ENCODE data around the gene GFAP. TPM values are rescaled to one million over a fixed set of nuclear protein-coding genes. Genes with fewer than 3 reads are reported as not detected.

GFAP gene
- total RNA-seq, 1 experiment from 2014 or later = 1.2 TPM

DNA sequence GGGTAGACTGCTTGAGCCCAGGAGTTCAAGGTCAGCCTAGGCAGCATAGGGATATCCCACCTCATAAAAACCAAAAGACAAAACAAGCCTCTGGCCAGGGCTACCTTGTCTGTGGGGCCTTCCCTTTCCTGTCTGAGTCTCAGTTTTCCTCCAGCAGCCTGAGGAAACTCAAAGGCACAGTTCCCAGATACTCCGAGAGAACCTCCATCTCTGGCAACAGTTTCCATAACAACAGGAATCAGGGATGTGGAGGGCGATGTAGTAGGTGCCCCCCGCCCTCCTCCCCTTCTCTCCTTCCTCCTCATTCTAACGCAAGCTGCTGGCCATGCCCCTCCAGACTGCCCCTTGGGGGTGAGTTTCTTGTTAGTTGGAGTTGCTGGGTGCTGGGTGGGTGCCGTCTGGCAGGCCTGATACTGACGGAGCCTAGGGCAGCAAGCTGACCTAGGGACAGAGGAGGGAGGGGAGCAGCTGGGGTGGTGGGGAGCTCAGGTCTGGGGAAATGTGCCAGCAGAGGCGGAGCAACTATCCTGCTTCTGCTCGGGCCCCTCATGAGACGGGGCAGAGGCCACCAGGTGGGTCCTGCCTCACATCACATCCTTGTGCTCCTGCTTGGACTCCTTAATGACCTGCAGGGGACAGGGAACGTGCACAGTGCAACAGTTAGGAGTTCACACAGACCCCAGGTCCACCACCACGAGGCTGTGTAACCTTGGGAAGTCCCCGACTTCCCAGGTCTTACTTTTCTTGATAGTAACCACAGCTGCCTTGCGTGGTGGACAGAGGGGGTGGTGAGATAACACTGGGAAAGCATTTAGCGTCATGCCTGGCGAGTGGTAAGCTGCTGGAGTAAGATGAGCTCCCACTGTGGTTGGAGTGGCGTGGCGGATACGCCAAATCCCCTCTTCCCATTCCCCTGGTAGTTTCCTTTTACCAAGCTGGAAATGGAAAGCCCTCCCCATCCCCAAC lies 8.3 kb downstream of the GFAP start:
- Histone ChIP-seq H4K8ac (replicated peaks; ENCODE audit: insufficient read length, low read depth, low read length) (no peak overlapping the region), H3K4me1 (ENCODE audit: insufficient read depth, low read length) (peaks cover 2% of the 10 kb centered on the region; the same call in 1 of the 2 replicates), H3K4ac (ENCODE audit: low read depth, low read length) (no peak overlapping the region), H3K9me3 (ENCODE audit: control insufficient read depth, low read depth, low read length) (no peaks in the 10 kb centered on the region), H3K27me3 (ENCODE audit: insufficient read depth, low read length) (peaks cover 2% of the 10 kb centered on the region; the same call in 1 of the 2 replicates), H4K91ac (ENCODE audit: insufficient read length, low read depth, low read length) (no peak overlapping the region), H3K9ac (ENCODE audit: extremely low read depth, insufficient read length, low read length) (no peak overlapping the region), H2BK120ac (ENCODE audit: low read depth, low read length, poor library complexity, severe bottlenecking) (no peak overlapping the region), H3K18ac (ENCODE audit: insufficient read length, low read depth, low read length) (no peak overlapping the region), H4K5ac (ENCODE audit: insufficient read length, low read depth, low read length) (no peak overlapping the region), H3K27ac (ENCODE audit: insufficient read length, low read depth, low read length) (no peak overlapping the region), H2AFZ (ENCODE audit: low read length) (no peak overlapping the region), H3K14ac (ENCODE audit: insufficient read depth, low read length) (no peak overlapping the region; the same call in 1 of the 2 replicates), H2AK5ac (ENCODE audit: insufficient read length, low read length) (no peak overlapping the region), H3K23ac (ENCODE audit: insufficient read length, low read depth, low read length) (no peak overlapping the region), H3K79me1 (ENCODE audit: insufficient read depth, low read depth, low read length, poor library complexity, severe bottlenecking) (no peaks in the 10 kb centered on the region), H2BK12ac (ENCODE audit: insufficient read length, low read depth, low read length) (no peak overlapping the region), H3K23me2 (ENCODE audit: insufficient read length, low read depth, low read length, poor library complexity, severe bottlenecking) (peaks cover 6% of the 10 kb centered on the region), H3K79me2 (ENCODE audit: insufficient read depth, low read length) (no peaks in the 10 kb centered on the region), H4K20me1 (ENCODE audit: control insufficient read depth, insufficient read depth, insufficient read length) (no peaks in the 10 kb centered on the region), H2BK15ac (ENCODE audit: low read depth, low read length) (no peak overlapping the region), H3K4me2 (ENCODE audit: insufficient read depth, insufficient read length, low read length) (no peak overlapping the region), H3K56ac (ENCODE audit: insufficient read length, low read depth, low read length) (no peak overlapping the region), H2BK20ac (ENCODE audit: low read depth, low read length, poor library complexity, severe bottlenecking) (no peak overlapping the region), H3T11ph (ENCODE audit: low read length) (no peak overlapping the region), H2BK5ac (ENCODE audit: insufficient read length, low read length) (no peak overlapping the region)
- Mint-ChIP-seq H3K27ac (no peak overlapping the region; a peak in 1 of 7 replicates), H3K27me3 (ENCODE audit: low read depth) (peaks cover 25% of the 10 kb centered on the region), H3K4me1 (peaks cover 14 to 22% of the 10 kb centered on the region in 2 experiments), H3K9me3 (no peaks in the 10 kb centered on the region), H3K36me3 (ENCODE audit: insufficient read depth in 1 of 3, low read depth in 3 of 3) (no peaks in the 10 kb centered on the region), H3K4me3 (no peak overlapping the region)
- no CpG with 5 or more reads among the region's 18 CpGs for WGBS (ENCODE audit: extremely low coverage, insufficient read length, low lambda C conversion rate)
- peak; percentile 33 for DNase-seq
- TF ChIP-seq, protein P1, sequence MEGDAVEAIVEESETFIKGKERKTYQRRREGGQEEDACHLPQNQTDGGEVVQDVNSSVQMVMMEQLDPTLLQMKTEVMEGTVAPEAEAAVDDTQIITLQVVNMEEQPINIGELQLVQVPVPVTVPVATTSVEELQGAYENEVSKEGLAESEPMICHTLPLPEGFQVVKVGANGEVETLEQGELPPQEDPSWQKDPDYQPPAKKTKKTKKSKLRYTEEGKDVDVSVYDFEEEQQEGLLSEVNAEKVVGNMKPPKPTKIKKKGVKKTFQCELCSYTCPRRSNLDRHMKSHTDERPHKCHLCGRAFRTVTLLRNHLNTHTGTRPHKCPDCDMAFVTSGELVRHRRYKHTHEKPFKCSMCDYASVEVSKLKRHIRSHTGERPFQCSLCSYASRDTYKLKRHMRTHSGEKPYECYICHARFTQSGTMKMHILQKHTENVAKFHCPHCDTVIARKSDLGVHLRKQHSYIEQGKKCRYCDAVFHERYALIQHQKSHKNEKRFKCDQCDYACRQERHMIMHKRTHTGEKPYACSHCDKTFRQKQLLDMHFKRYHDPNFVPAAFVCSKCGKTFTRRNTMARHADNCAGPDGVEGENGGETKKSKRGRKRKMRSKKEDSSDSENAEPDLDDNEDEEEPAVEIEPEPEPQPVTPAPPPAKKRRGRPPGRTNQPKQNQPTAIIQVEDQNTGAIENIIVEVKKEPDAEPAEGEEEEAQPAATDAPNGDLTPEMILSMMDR (conservative IDR thresholded peaks at IDR 0.05) = no peak
